ENCODE data around the gene PRLH. TPM values are rescaled to one million over a fixed set of nuclear protein-coding genes. Genes with fewer than 3 reads are reported as not detected.
A peak's percentile ranks its signal among the peaks of the same experiment; 100 is the strongest.

PRLH gene
- total and polyA plus RNA-seq, 12 donors: not detected

DNA sequence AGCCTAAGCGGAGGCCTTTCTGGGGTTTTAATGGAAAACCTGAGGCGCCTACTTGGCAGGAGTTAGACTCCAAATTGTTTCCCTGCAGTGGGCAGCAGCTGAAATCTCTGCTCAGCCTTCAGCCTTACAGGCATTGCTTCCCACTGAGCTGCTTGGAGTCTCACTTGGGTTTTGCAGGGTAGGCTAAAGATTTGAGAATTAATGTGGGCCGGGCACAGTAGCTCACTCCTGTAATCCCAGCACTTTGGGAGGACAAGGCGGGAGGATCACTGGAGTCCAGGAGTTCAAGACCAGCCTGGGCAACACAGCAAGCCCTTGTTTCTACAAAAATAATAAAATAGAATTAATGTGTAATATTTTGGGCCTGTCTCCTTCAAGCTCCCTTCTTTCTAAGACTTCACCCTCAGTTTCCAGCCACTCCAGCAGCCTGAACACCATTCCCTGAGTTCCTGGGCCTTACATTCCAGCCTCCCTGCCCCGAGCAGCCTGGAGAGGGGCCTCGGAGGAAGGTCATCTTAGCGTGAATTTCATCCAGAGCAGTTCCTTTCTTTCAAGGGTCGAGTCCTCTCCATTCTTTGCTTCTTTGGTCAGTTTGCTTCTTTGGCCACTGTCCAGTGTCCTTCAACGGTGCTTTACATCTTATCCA, 33.2 kb downstream of the PRLH start:
- TF ChIP-seq, protein P1, sequence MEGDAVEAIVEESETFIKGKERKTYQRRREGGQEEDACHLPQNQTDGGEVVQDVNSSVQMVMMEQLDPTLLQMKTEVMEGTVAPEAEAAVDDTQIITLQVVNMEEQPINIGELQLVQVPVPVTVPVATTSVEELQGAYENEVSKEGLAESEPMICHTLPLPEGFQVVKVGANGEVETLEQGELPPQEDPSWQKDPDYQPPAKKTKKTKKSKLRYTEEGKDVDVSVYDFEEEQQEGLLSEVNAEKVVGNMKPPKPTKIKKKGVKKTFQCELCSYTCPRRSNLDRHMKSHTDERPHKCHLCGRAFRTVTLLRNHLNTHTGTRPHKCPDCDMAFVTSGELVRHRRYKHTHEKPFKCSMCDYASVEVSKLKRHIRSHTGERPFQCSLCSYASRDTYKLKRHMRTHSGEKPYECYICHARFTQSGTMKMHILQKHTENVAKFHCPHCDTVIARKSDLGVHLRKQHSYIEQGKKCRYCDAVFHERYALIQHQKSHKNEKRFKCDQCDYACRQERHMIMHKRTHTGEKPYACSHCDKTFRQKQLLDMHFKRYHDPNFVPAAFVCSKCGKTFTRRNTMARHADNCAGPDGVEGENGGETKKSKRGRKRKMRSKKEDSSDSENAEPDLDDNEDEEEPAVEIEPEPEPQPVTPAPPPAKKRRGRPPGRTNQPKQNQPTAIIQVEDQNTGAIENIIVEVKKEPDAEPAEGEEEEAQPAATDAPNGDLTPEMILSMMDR (IDR thresholded peaks at IDR 0.05): no peak
- TF ChIP-seq POLR2A (IDR thresholded peaks at IDR 0.05): no peak
- no peak for DNase-seq
- 65 to 69% (median 68%) methylated on average over 9 of the region's 9 CpGs for WGBS, 4 donors

DNA sequence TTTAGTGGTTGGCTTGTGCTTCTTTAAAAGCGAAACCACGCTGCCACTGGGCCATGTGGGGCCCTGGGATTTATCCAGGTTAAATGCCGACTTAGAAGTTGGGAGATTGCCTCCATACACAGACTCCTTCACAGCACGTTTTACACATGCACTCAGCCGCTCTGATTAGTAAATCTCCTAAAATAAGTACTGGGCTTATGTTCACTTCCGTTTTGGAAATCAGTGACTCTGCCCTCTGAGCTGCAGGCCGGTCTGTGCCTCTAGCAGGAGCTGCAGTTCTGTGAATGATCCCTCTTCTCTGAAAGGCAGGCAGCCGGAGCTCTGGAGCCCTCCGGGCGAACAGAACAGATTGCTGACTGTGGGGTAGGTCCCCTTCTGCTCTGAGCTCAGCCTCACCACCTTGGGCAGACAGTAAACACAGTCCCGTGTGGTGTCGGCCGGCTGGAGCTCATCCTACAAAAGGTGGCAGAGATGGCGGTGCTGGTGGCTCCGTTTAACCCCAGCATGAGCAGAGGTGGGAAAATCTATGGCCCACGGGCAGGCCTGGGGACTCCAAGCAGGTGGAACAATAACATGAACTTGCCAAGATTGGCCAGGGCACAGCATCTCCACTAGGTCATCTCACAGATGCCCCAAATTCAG, 34.0 kb downstream of the PRLH start:
- H3K4me3 ChIP-seq: peak overlapping the region in 1 of 4 donors; percentile 13
- peak overlapping the region in 4 of 5 donors; percentile 5 to 78 (median 52) for H3K27ac ChIP-seq
- no peaks in the 10 kb centered on the region for H3K27me3 ChIP-seq
- peaks cover 11 to 12% of the 10 kb centered on the region in 2 donors for H3K4me1 ChIP-seq (replicated peaks in 1 of 2)
- peak in 5 of 7 donors; percentile 45 to 78 (median 52) for DNase-seq
- 36 to 58% (median 43%) methylated on average over 9 to 16 of the region's 16 CpGs for WGBS, 4 donors
- no peaks in the 10 kb centered on the region for H3K9me3 ChIP-seq (replicated peaks in 1 of 3)
- TF ChIP-seq POLR2A (IDR thresholded peaks at IDR 0.05): no peak
- H3K36me3 ChIP-seq (replicated peaks in 1 of 2): no peaks in the 10 kb centered on the region
- intact Hi-C loops (cut with DNase I): no loop called here

More for the DNA sequence above, 33.2 kb downstream of the PRLH start:
- H3K4me1 ChIP-seq (replicated peaks in 1 of 2): peaks cover 18 to 20% of the 10 kb centered on the region in 2 donors
- peak overlapping the region in 1 of 4 donors; percentile 13 for H3K4me3 ChIP-seq
- H3K27me3 ChIP-seq: no peaks in the 10 kb centered on the region
- peak overlapping the region in 4 of 5 donors; percentile 5 to 78 (median 52) for H3K27ac ChIP-seq
- intact Hi-C loops (cut with DNase I): loop anchor here in 1 of 2 donors (10.0 kb wide), 1 partner anchor 65 kb away; no protein-coding TSS in a partner anchor
- no peaks in the 10 kb centered on the region for H3K9me3 ChIP-seq (replicated peaks in 1 of 3)
- H3K36me3 ChIP-seq (replicated peaks in 1 of 2): no peaks in the 10 kb centered on the region

DNA sequence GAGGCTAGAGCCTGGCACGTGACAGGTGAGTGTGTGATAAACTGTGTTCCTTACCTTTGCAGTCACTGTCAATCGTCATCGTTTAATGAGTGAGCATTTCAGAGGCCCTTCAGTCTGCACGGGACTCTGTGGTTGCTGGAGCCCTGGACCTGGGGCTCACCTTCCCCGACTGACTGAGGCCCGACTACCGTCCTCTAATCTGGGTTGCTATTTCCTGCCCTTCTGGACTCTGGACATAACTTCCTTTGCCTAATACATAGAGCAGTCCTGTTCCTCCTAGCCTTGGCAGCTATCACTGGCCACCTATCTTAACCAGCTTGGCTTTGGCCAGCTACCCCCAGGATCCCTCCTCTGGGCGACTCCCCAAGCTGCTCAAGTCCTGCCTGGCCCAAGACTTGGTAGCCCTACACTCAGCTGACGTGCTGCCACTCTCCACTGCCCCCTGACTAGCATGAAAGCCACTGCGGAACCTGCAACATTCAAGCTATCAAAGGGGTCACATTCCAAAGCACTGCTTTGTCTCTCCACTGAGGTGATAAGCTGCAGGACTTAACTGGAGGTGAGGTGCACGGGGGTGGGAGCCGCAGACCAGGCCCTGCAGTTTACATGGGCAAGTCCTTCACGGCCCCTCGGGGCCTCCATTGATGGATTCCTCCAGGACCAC, 35.2 kb downstream of the PRLH start:
- no peaks in the 10 kb centered on the region for H3K36me3 ChIP-seq (replicated peaks in 1 of 2)
- H3K27me3 ChIP-seq: no peaks in the 10 kb centered on the region
- intact Hi-C loops (cut with DNase I): no loop called here
- H3K4me1 ChIP-seq (replicated peaks in 1 of 2): peaks cover 10% of the 10 kb centered on the region in 2 donors
- DNase-seq: no peak
- no peak overlapping the region for H3K4me3 ChIP-seq
- no peak for TF ChIP-seq POLR2A (IDR thresholded peaks at IDR 0.05)
- TF ChIP-seq, protein P1 (IDR thresholded peaks at IDR 0.05): no peak
- H3K27ac ChIP-seq: no peak overlapping the region
- 90 to 93% (median 93%) methylated on average over 12 to 14 of the region's 14 CpGs for WGBS, 4 donors
- H3K9me3 ChIP-seq (replicated peaks in 1 of 3): no peaks in the 10 kb centered on the region

DNA sequence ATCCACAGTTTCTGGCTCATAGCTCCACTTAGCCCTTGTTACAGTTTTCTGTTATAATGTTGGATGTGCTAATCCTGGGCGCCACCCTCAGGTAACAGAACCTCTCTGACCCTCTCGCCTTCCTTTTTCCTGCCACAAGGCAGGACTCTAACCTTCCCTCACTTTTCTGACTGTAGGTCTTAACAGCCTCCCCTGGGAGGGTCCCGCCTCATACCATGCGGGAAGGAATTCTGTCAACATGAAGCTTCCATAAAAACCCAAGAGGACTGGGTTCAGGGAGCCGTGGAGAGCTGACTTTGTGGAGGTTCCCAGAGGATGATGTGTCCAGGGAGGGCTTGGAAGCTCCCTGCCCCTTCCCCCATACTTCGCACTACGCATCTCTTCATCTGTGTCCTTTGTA, 36.0 kb downstream of the PRLH start:
- no peak for DNase-seq
- TF ChIP-seq, protein P1 (IDR thresholded peaks at IDR 0.05): no peak
- TF ChIP-seq POLR2A (IDR thresholded peaks at IDR 0.05): no peak
- H3K4me1 ChIP-seq (replicated peaks in 1 of 2): peaks cover 10% of the 10 kb centered on the region in 2 donors
- no peaks in the 10 kb centered on the region for H3K9me3 ChIP-seq (replicated peaks in 1 of 3)
- H3K36me3 ChIP-seq (replicated peaks in 1 of 2): no peaks in the 10 kb centered on the region
- 93 to 95% (median 93%) methylated on average over 7 of the region's 7 CpGs for WGBS, 4 donors
- H3K4me3 ChIP-seq: no peak overlapping the region
- no peaks in the 10 kb centered on the region for H3K27me3 ChIP-seq
- no peak overlapping the region for H3K27ac ChIP-seq
- intact Hi-C loops (cut with DNase I): no loop called here
